Activated CD4-positive, alpha-beta T cell treated with anti-CD3 and anti-CD28 coated beads for 36 hours (primary cell): ENCODE results near the gene FSTL5. TPM values are rescaled to one million over a fixed set of nuclear protein-coding genes. Genes with fewer than 3 reads are reported as not detected.
"Not testable (repeated sequence)": the region's sequence is repeated elsewhere in the genome, so short reads cannot be mapped to it uniquely, and the experiment has no call there.

Source experiments
- ATAC-seq: fragments of 200-7000 bp; cut with Tn5 transposase; one replicate; pipeline ENCODE4 v1.10.0; 2021; ENCODE audit warnings: mild to moderate bottlenecking, moderate library complexity
- CTCF ChIA-PET: fragments of 350-600 bp; sonication (Branson Sonifier 250); formaldehyde crosslinking; loops from one replicate; lab custom pipeline; 2021; ENCODE audit warnings: antibody characterized with exemption; lab: Charles Lee
- POLR2A ChIA-PET: fragments of 350-600 bp; sonication (Branson Sonifier 250); formaldehyde crosslinking; loops from one replicate; lab custom pipeline; 2021; ENCODE audit warnings: antibody characterized with exemption, inconsistent platforms; lab: Charles Lee
- DNase-seq: peaks from one replicate; pipeline ENCODE4 v3.0.0-alpha.2; 2020
- H3K27ac Mint-ChIP-seq: one replicate; pipeline ENCODE4 v1.8.0; 2021; ENCODE audit warnings: mixed read lengths
- H3K27me3 Mint-ChIP-seq: one replicate; pipeline ENCODE4 v1.8.0; 2021; ENCODE audit warnings: mixed read lengths
- H3K36me3 Mint-ChIP-seq: one replicate; pipeline ENCODE4 v1.8.0; 2021; ENCODE audit warnings: low read depth, mixed read lengths
- H3K4me1 Mint-ChIP-seq: one replicate; pipeline ENCODE4 v1.8.0; 2021; ENCODE audit warnings: mixed read lengths
- H3K4me3 Mint-ChIP-seq: one replicate; pipeline ENCODE4 v1.8.0; 2021; ENCODE audit warnings: mild to moderate bottlenecking, moderate library complexity, mixed read lengths
- H3K9me3 Mint-ChIP-seq: one replicate; pipeline ENCODE4 v1.8.0; 2021; ENCODE audit warnings: low read depth, mixed read lengths
- intact Hi-C, 2 experiments: fragments of 100-400 bp; cut with DNase I in 1 of 2; cut with micrococcal nuclease in 1 of 2; formaldehyde crosslinking; loops; one replicate each; pipeline versions ENCODE4 v1.14.2 to v1.15.1; 2022 to 2024; cut with DNase I, micrococcal nuclease
- total RNA-seq, 2 experiments: library from RNA; stranded (reverse); gene quantifications; one replicate each; pipeline ENCODE4 v1.2.3, GENCODE V29; 2021

Gene FSTL5
- total RNA-seq, 2 experiments from 2014 or later, result not detected

- POLR2A ChIA-PET, result no interaction called here
- no peak for DNase-seq
- no peak for ATAC-seq
- CTCF ChIA-PET, result no interaction called here
- no peaks in the 10 kb centered on the region for H3K36me3 Mint-ChIP-seq
- H3K27me3 Mint-ChIP-seq, result no peaks in the 10 kb centered on the region
- H3K9me3 Mint-ChIP-seq, result peaks cover 2% of the 10 kb centered on the region
- H3K4me3 Mint-ChIP-seq, result no peak overlapping the region
- H3K4me1 Mint-ChIP-seq, result no peaks in the 10 kb centered on the region
- no peak overlapping the region for H3K27ac Mint-ChIP-seq
- intact Hi-C loops, result no loop called here
Measured at GRCh38 chr4:162149644-162150043, 14.2 kb downstream of the FSTL5 start.

GRCh38 chr4:162140051-162140683 lies 23.6 kb downstream of the FSTL5 start:
- Mint-ChIP-seq H3K9me3 (peaks cover 14% of the 10 kb centered on the region), H3K4me1 (no peaks in the 10 kb centered on the region), H3K27ac (no peak overlapping the region), H3K27me3 (no peaks in the 10 kb centered on the region), H3K36me3 (no peaks in the 10 kb centered on the region), H3K4me3 (no peak overlapping the region)
- POLR2A ChIA-PET, result no interaction called here
- intact Hi-C loops, result no loop called here
- ATAC-seq (no peak), DNase-seq (no peak)
- CTCF ChIA-PET, result no interaction called here

GRCh38 chr4:162139412-162139811 lies 24.4 kb downstream of the FSTL5 start:
- CTCF ChIA-PET, result no interaction called here
- Mint-ChIP-seq H3K4me1 (no peaks in the 10 kb centered on the region), H3K27ac (no peak overlapping the region), H3K4me3 (no peak overlapping the region), H3K36me3 (no peaks in the 10 kb centered on the region), H3K27me3 (no peaks in the 10 kb centered on the region), H3K9me3 (peaks cover 14% of the 10 kb centered on the region)
- intact Hi-C loops, result no loop called here
- DNase-seq (no peak), ATAC-seq (no peak)
- POLR2A ChIA-PET, result no interaction called here

- intact Hi-C loops, result no loop called here
- H3K27ac Mint-ChIP-seq, result no peak overlapping the region
- ChIA-PET CTCF (no interaction called here), POLR2A (no interaction called here)
- H3K36me3 Mint-ChIP-seq, result no peaks in the 10 kb centered on the region
- ATAC-seq (no peak), DNase-seq (no peak)
- no peaks in the 10 kb centered on the region for H3K27me3 Mint-ChIP-seq
- no peak overlapping the region for H3K4me3 Mint-ChIP-seq
- no peaks in the 10 kb centered on the region for H3K4me1 Mint-ChIP-seq
- H3K9me3 Mint-ChIP-seq, result peaks cover 7% of the 10 kb centered on the region
Measured at GRCh38 chr4:162131256-162131655, 32.5 kb downstream of the FSTL5 start.

GRCh38 chr4:162126729-162127128 lies 37.1 kb downstream of the FSTL5 start:
- no peak for ATAC-seq
- ChIA-PET CTCF (no interaction called here), POLR2A (no interaction called here)
- H3K9me3 Mint-ChIP-seq, result no peaks in the 10 kb centered on the region
- no peaks in the 10 kb centered on the region for H3K4me1 Mint-ChIP-seq
- no peaks in the 10 kb centered on the region for H3K27me3 Mint-ChIP-seq
- DNase-seq, result no peak
- H3K36me3 Mint-ChIP-seq, result no peaks in the 10 kb centered on the region
- no peak overlapping the region for H3K4me3 Mint-ChIP-seq
- H3K27ac Mint-ChIP-seq, result no peak overlapping the region
- intact Hi-C loops, result no loop called here

- H3K4me1 Mint-ChIP-seq, result no peaks in the 10 kb centered on the region
- no peaks in the 10 kb centered on the region for H3K36me3 Mint-ChIP-seq
- intact Hi-C loops, result no loop called here
- no peak overlapping the region for H3K27ac Mint-ChIP-seq
- peaks cover 9% of the 10 kb centered on the region for H3K9me3 Mint-ChIP-seq
- ChIA-PET CTCF (interaction anchor here (1.2 kb wide), 1 partner anchor 25 kb away, joined by 3 read pairs; no protein-coding TSS in a partner anchor), POLR2A (no interaction called here)
- ATAC-seq (no peak), DNase-seq (no peak)
- no peak overlapping the region for H3K4me3 Mint-ChIP-seq
- no peaks in the 10 kb centered on the region for H3K27me3 Mint-ChIP-seq
Measured at GRCh38 chr4:162117051-162117450, 46.7 kb downstream of the FSTL5 start.

- no peak for ATAC-seq
- Mint-ChIP-seq H3K27me3 (no peaks in the 10 kb centered on the region), H3K4me3 (no peak overlapping the region), H3K4me1 (no peaks in the 10 kb centered on the region), H3K36me3 (no peaks in the 10 kb centered on the region), H3K9me3 (peaks cover 9% of the 10 kb centered on the region), H3K27ac (no peak overlapping the region)
- ChIA-PET CTCF (interaction anchor here (1.2 kb wide), 1 partner anchor 26 kb away, joined by 3 read pairs; no protein-coding TSS in a partner anchor), POLR2A (no interaction called here)
- DNase-seq, result no peak
- intact Hi-C loops, result no loop called here
Measured at GRCh38 chr4:162116095-162116779, 47.6 kb downstream of the FSTL5 start.

- intact Hi-C loops, result no loop called here
- no peaks in the 10 kb centered on the region for H3K27me3 Mint-ChIP-seq
- ChIA-PET CTCF (no interaction called here), POLR2A (no interaction called here)
- no peaks in the 10 kb centered on the region for H3K36me3 Mint-ChIP-seq
- DNase-seq, result no peak
- no peak overlapping the region for H3K27ac Mint-ChIP-seq
- H3K4me3 Mint-ChIP-seq, result no peak overlapping the region
- H3K9me3 Mint-ChIP-seq, result peaks cover 9% of the 10 kb centered on the region
- H3K4me1 Mint-ChIP-seq, result no peaks in the 10 kb centered on the region
- no peak for ATAC-seq
Measured at GRCh38 chr4:162115333-162115732, 48.5 kb downstream of the FSTL5 start.

GRCh38 chr4:162111078-162111477 lies 52.7 kb downstream of the FSTL5 start:
- peaks cover 9% of the 10 kb centered on the region for H3K9me3 Mint-ChIP-seq
- H3K4me3 Mint-ChIP-seq, result no peak overlapping the region

GRCh38 chr4:162104459-162105124 lies 59.2 kb downstream of the FSTL5 start:
- Mint-ChIP-seq H3K4me1 (no peaks in the 10 kb centered on the region), H3K36me3 (no peaks in the 10 kb centered on the region), H3K27me3 (no peaks in the 10 kb centered on the region), H3K27ac (no peak overlapping the region), H3K9me3 (peaks cover 3% of the 10 kb centered on the region), H3K4me3 (no peak overlapping the region)
- intact Hi-C loops, result no loop called here
- ATAC-seq, result no peak
- ChIA-PET POLR2A (no interaction called here), CTCF (interaction anchor here (0.6 kb wide), 1 partner anchor 518 kb away, joined by 3 read pairs; no protein-coding TSS in a partner anchor)
- DNase-seq, result no peak

More at GRCh38 chr4:162111078-162111477, 52.7 kb downstream of the FSTL5 start:
- Mint-ChIP-seq H3K27me3 (no peaks in the 10 kb centered on the region), H3K27ac (no peak overlapping the region), H3K4me1 (no peaks in the 10 kb centered on the region), H3K36me3 (no peaks in the 10 kb centered on the region)
- ATAC-seq (no peak), DNase-seq (no peak)
- intact Hi-C loops, result no loop called here
- POLR2A ChIA-PET, result no interaction called here
- CTCF ChIA-PET, result no interaction called here

- H3K4me3 Mint-ChIP-seq, H3K27me3 Mint-ChIP-seq, H3K36me3 Mint-ChIP-seq, DNase-seq, intact Hi-C loops, H3K4me1 Mint-ChIP-seq, POLR2A ChIA-PET, ATAC-seq, CTCF ChIA-PET, H3K9me3 Mint-ChIP-seq, H3K27ac Mint-ChIP-seq: not testable (repeated sequence)
Measured at GRCh38 chr4:162103908-162104307, 59.9 kb downstream of the FSTL5 start.

GRCh38 chr4:162102713-162103112 lies 61.1 kb downstream of the FSTL5 start:
- no peaks in the 10 kb centered on the region for H3K36me3 Mint-ChIP-seq
- peaks cover 8% of the 10 kb centered on the region for H3K9me3 Mint-ChIP-seq
- POLR2A ChIA-PET, result no interaction called here
- no peaks in the 10 kb centered on the region for H3K27me3 Mint-ChIP-seq
- DNase-seq (no peak), ATAC-seq (no peak)
- CTCF ChIA-PET, result no interaction called here
- no peak overlapping the region for H3K4me3 Mint-ChIP-seq
- no peaks in the 10 kb centered on the region for H3K4me1 Mint-ChIP-seq
- intact Hi-C loops, result no loop called here
- no peak overlapping the region for H3K27ac Mint-ChIP-seq
